BLaER1 (cell line): ENCODE data around the gene IGF2.

ENCODE experiments used
- H3K27ac ChIP-seq: shearing (Covaris generic); formaldehyde crosslinking; 2 replicates; pipeline ENCODE4 v1.8.1; 2022
- H3K27me3 ChIP-seq: shearing (Covaris generic); formaldehyde crosslinking; 2 replicates; pipeline ENCODE4 v1.8.1; 2022
- H3K36me3 ChIP-seq: shearing (Covaris generic); formaldehyde crosslinking; 2 replicates; pipeline ENCODE4 v1.8.1; 2022
- H3K4me1 ChIP-seq: shearing (Covaris generic); formaldehyde crosslinking; 2 replicates; pipeline ENCODE4 v1.8.1; 2022
- H3K4me2 ChIP-seq: shearing (Covaris generic); formaldehyde crosslinking; 2 replicates; pipeline ENCODE4 v1.8.1; 2022
- H3K4me3 ChIP-seq: shearing (Covaris generic); formaldehyde crosslinking; 2 replicates; pipeline ENCODE4 v1.8.1; 2022
- H3K9ac ChIP-seq: shearing (Covaris generic); formaldehyde crosslinking; 2 replicates; pipeline ENCODE4 v1.8.1; 2022
- H3K9me3 ChIP-seq: shearing (Covaris generic); formaldehyde crosslinking; 2 replicates; pipeline ENCODE4 v1.8.1; 2022
- H4K20me1 ChIP-seq: shearing (Covaris generic); formaldehyde crosslinking; 2 replicates; pipeline ENCODE4 v1.8.1; 2022
- Cebpa-rat ChIP-seq: shearing (Covaris generic); IDR thresholded peaks from 2 replicates; pipeline ENCODE4 v1.8.1; 2022

The IGF2 gene

GRCh38 chr11:2138431-2139122 is 612 bp downstream of the IGF2 start:
- H3K27me3 ChIP-seq = peaks cover 100% of the 10 kb centered on the region
- H3K4me2 ChIP-seq = no peak overlapping the region

GRCh38 chr11:2138068-2138430 is 1.1 kb downstream of the IGF2 start:
- Histone ChIP-seq H3K4me1 (no peaks in the 10 kb centered on the region), H3K27me3 (peaks cover 100% of the 10 kb centered on the region), H3K9me3 (no peaks in the 10 kb centered on the region), H3K9ac (no peak overlapping the region), H3K4me3 (no peak overlapping the region), H3K27ac (no peak overlapping the region), H4K20me1 (peaks cover 72% of the 10 kb centered on the region), H3K36me3 (no peaks in the 10 kb centered on the region), H3K4me2 (no peak overlapping the region)
- TF ChIP-seq Cebpa-rat = no peak

More at GRCh38 chr11:2138431-2139122, 612 bp downstream of the IGF2 start:
- peaks cover under 1% of the 10 kb centered on the region; the same call in 1 of the 2 replicates for H3K4me1 ChIP-seq
- TF ChIP-seq Cebpa-rat = no peak
- no peak overlapping the region for H3K9ac ChIP-seq
- H3K4me3 ChIP-seq = no peak overlapping the region
- H3K36me3 ChIP-seq = no peaks in the 10 kb centered on the region
- H3K27ac ChIP-seq = no peak overlapping the region
- H4K20me1 ChIP-seq = peaks cover 69% of the 10 kb centered on the region
- no peaks in the 10 kb centered on the region for H3K9me3 ChIP-seq

DNA sequence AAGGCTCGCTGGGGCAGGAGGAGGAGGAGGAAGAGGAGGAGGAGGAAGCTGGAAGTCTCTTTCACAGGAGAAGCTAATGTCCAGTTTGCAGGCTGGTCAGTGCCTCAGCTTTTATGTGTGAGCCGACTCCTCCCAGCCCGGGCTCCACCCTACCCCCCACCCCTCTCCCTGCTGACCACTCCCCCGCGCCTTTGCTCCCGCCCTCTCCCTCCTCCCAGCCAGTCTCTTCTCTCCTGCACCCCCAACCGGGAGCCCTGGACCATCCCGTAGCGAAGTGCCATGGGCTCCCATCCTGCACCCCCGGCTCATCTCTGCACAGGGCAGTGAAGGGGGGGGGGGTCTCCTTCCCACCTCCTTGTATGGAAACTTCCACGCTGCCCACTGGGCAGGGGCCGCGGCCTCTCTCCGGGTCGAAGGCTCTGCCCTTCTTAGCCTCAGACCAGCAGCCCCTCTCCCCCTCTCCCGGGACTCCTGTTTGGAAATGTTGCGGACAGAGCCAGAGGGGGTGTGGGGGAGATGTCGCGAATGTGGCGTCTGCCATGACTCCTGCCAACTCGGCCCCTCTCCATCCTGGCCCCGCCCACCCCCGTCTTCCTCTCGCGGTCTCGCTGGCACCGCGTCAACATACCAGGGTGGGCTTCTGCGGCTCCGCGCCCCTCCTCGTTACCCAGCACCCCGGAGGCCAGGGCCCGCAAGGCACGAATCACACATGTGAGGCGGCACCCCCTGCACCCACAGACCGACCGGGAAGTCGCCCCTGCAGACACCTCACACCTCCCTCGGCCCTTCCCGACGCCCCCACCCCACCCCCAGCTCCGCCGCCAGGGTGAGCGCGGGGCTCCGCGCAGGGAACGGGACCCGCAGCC is 1.8 kb downstream of the IGF2 start:
- H3K27me3 ChIP-seq = peaks cover 100% of the 10 kb centered on the region
- H3K4me3 ChIP-seq = no peak overlapping the region
- H4K20me1 ChIP-seq = peaks cover 67% of the 10 kb centered on the region
- H3K9ac ChIP-seq = no peak overlapping the region
- no peaks in the 10 kb centered on the region for H3K36me3 ChIP-seq
- H3K27ac ChIP-seq = no peak overlapping the region
- H3K4me1 ChIP-seq = no peaks in the 10 kb centered on the region
- H3K4me2 ChIP-seq = no peak overlapping the region
- no peaks in the 10 kb centered on the region for H3K9me3 ChIP-seq
- no peak for TF ChIP-seq Cebpa-rat

DNA sequence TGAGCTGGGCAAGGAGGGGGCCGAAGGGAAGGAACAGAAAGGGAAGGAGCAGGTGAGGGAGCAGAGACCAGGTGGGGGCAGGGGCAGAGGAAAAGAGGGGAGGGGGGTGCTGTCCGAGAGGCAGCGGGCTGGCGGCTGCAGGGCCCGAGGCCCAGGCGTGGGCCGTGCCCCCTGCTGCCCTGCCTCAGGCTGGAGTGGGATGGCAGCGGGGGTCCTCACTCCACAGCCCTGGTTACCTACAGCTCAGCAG is 2.3 kb downstream of the IGF2 start:
- TF ChIP-seq Cebpa-rat = no peak
- Histone ChIP-seq H3K36me3 (no peaks in the 10 kb centered on the region), H4K20me1 (peaks cover 61% of the 10 kb centered on the region), H3K4me1 (peaks cover 4% of the 10 kb centered on the region; the same call in 1 of the 2 replicates), H3K4me3 (no peak overlapping the region), H3K27ac (no peak overlapping the region), H3K9me3 (no peaks in the 10 kb centered on the region), H3K9ac (no peak overlapping the region), H3K27me3 (peaks cover 100% of the 10 kb centered on the region), H3K4me2 (no peak overlapping the region)

DNA sequence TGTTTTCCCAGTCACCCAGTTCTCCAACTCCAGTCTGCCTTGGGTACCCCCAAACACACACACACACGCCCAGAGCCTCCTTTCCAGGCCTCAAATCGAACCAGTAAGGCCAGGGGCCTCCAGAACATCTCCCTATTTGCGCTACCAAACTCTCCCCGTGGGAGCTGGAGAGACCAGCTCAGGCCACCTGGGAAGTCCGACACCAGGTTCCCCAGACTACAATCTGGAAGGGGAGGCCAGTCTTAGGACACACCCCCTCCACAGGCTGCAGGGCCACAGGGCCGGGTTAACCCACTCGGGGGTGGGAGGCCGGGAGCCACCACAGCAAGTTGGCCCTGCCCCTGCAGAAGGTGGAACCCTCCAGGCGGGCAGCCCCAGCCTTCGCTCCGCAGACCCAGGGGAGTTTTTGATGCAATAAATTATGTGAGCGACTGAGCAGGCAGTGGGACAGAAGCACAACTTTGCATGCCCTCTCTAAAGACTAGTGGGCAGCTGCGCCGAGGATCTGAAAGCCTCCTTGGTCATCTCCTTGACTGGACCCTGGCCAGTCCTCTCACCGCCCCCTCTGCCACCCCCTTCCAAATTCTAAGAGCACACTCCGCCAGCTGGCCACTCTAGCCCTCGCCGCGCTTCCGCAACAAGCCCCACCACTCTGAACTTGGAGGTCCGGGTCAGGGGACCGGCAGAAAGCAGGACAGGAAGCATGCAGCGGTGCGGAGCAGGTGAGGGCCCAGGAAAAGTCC is 2.8 kb downstream of the IGF2 start:
- no peak overlapping the region for H3K4me3 ChIP-seq
- no peak overlapping the region for H3K9ac ChIP-seq
- no peak overlapping the region for H3K27ac ChIP-seq
- H3K36me3 ChIP-seq = no peaks in the 10 kb centered on the region
- peaks cover 56% of the 10 kb centered on the region for H4K20me1 ChIP-seq
- H3K27me3 ChIP-seq = peaks cover 100% of the 10 kb centered on the region
- no peak for TF ChIP-seq Cebpa-rat
- H3K9me3 ChIP-seq = no peaks in the 10 kb centered on the region
- H3K4me1 ChIP-seq = peaks cover 4% of the 10 kb centered on the region; the same call in 1 of the 2 replicates
- H3K4me2 ChIP-seq = no peak overlapping the region

DNA sequence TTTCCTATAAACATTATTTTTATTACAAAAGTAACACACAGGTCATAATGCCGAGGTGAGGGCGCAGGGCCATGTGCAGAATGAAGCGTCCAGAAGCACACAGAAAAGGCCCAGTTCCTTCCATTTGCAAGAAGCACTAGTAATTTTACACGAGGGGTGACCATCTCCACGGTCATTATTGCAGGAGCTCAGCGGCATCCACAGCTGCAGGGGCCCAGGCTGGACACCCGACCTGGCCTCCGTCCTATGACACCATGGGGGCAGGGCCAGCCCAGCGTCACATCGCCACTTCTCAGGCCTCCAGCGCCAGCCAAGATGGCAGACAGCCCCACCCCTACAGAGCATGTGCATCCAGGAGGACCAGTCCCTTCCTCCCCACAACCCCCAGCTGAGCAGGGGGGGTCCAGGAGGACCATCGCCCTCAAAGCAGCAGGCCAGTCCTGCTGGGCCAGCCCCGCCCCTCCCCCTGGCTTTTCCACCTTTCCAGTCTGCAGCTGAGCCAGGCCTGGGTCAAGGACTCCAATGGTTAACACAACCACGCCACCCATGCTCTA is 3.5 kb downstream of the IGF2 start:
- no peaks in the 10 kb centered on the region for H3K9me3 ChIP-seq
- peaks cover 50% of the 10 kb centered on the region for H4K20me1 ChIP-seq
- H3K27me3 ChIP-seq = peaks cover 98% of the 10 kb centered on the region
- no peak overlapping the region for H3K27ac ChIP-seq
- H3K9ac ChIP-seq = no peak overlapping the region
- no peak for TF ChIP-seq Cebpa-rat
- H3K4me3 ChIP-seq = no peak overlapping the region
- no peak overlapping the region for H3K4me2 ChIP-seq
- H3K4me1 ChIP-seq = peaks cover 4% of the 10 kb centered on the region; the same call in 1 of the 2 replicates
- H3K36me3 ChIP-seq = no peaks in the 10 kb centered on the region

DNA sequence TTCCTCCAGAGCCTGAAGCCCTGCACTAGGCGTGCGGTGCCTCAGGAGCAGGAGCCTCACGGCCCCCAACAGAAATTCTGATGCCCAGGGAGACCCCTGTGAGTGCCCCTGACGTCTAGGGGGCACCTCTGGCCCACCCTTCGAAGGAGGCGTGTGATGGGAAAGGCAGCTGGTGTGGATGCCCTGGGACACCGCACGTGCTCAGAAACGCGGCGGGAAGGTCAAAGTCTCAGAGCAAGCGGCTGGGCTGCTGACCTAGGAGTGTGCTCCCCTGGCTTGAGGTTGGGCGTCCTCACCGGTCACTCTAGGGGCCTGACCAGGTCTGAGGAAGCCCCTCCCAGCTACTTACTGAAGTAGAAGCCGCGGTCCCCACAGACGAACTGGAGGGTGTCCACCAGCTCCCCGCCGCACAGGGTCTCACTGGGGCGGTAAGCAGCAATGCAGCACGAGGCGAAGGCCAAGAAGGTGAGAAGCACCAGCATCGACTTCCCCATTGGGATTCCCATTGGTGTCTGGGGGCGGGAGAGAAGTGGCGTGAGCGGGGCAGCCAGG is 4.1 kb downstream of the IGF2 start:
- H3K36me3 ChIP-seq = no peaks in the 10 kb centered on the region
- H3K4me3 ChIP-seq = no peak overlapping the region
- no peaks in the 10 kb centered on the region for H3K9me3 ChIP-seq
- H3K4me2 ChIP-seq = no peak overlapping the region
- H3K4me1 ChIP-seq = peaks cover 4% of the 10 kb centered on the region; the same call in 1 of the 2 replicates
- H4K20me1 ChIP-seq = peaks cover 46% of the 10 kb centered on the region
- TF ChIP-seq Cebpa-rat = no peak
- H3K27me3 ChIP-seq = peaks cover 92% of the 10 kb centered on the region
- no peak overlapping the region for H3K27ac ChIP-seq
- H3K9ac ChIP-seq = no peak overlapping the region

DNA sequence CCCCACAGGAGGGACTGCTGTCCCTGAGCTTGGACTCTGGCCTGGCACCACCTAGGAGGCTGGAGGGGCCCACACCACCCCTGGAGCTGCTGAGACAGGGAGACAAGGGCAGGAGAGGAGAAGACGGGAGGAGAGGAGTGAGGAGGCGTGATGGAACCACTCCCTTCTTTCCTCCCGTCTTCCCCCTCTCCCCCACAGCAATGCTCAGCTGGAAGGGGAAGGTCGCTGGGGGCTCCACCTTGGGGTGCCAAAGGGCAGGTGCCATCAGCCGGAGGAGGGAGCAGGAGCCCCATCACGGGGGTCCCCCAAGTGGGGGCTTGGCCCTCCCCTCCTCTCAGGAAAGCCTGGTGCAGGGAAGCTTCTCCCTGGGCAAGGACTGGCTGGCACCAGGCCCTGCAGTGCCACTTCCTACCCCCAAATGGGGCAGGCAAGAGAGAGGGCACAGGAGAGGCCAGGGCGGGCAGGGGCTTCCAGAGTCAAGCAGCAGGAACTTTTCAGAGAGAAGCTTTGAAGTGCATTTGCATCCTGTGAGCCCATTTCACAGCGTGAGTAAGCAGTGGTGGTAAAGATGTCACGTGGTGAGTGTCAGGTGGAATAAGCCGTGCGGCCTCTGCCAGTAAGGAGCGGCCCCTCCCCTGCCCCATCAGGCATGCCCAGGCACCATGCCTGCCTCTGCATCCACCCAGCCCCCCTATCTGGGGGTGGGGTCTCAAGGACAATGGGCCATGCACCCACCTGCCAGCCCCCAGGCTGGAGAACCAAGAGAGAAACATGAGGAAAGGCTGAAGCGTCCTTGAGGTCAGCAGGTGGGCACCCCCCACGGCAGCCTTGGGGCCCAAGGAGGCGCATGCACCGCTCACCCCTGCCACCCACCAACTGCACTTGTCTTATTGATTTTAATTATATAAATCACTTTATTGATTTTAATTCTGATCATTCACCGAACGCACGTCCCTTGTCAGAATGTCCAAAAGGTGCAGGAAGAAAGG is 4.9 kb downstream of the IGF2 start:
- Histone ChIP-seq H3K9me3 (no peaks in the 10 kb centered on the region), H3K36me3 (no peaks in the 10 kb centered on the region), H3K9ac (no peak overlapping the region), H4K20me1 (peaks cover 41% of the 10 kb centered on the region), H3K27me3 (peaks cover 84% of the 10 kb centered on the region), H3K27ac (no peak overlapping the region), H3K4me3 (no peak overlapping the region), H3K4me2 (no peak overlapping the region), H3K4me1 (peaks cover 4% of the 10 kb centered on the region; the same call in 1 of the 2 replicates)
- TF ChIP-seq Cebpa-rat = no peak
